Epithelial cell of proximal tubule (primary cell): ENCODE results near the gene VGLL1. TPM values are rescaled to one million over a fixed set of nuclear protein-coding genes. Genes with fewer than 3 reads are reported as not detected.

ENCODE experiments used
- DNase-seq: peaks from one replicate; pipeline ENCODE4 v3.0.0-alpha.2; 2011; ENCODE audit warnings: low read depth
- H3K4me3 ChIP-seq: 2 replicates; pipeline ENCODE4 v1.5.1; 2011; ENCODE audit warnings: low read depth, mild to moderate bottlenecking, low read length
- total RNA-seq: library from RNA; depleted of rRNA; stranded (reverse); fragments of >200 nt; gene quantifications from 2 replicates; pipeline ENCODE4 v1.2.3, GENCODE V29; 2015
- TF ChIP-seq, protein P1 (sequence below): conservative IDR thresholded peaks from 2 replicates; pipeline ENCODE4 v1.5.1; 2012; ENCODE audit warnings: low read depth, mild to moderate bottlenecking, low read length

The VGLL1 gene
- total RNA-seq, 1 donor from 2014 or later: 7.8 TPM

- DNase-seq: no peak
- H3K4me3 ChIP-seq: no peak overlapping the region
- TF ChIP-seq, protein P1, sequence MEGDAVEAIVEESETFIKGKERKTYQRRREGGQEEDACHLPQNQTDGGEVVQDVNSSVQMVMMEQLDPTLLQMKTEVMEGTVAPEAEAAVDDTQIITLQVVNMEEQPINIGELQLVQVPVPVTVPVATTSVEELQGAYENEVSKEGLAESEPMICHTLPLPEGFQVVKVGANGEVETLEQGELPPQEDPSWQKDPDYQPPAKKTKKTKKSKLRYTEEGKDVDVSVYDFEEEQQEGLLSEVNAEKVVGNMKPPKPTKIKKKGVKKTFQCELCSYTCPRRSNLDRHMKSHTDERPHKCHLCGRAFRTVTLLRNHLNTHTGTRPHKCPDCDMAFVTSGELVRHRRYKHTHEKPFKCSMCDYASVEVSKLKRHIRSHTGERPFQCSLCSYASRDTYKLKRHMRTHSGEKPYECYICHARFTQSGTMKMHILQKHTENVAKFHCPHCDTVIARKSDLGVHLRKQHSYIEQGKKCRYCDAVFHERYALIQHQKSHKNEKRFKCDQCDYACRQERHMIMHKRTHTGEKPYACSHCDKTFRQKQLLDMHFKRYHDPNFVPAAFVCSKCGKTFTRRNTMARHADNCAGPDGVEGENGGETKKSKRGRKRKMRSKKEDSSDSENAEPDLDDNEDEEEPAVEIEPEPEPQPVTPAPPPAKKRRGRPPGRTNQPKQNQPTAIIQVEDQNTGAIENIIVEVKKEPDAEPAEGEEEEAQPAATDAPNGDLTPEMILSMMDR: no peak
These were observed 48.3 kb downstream of the VGLL1 start for GRCh38 chrX:136580316-136580715.

GRCh38 chrX:136582624-136583023 is 50.6 kb downstream of the VGLL1 start:
- TF ChIP-seq, protein P1: no peak
- no peak for DNase-seq

GRCh38 chrX:136584545-136584944 is 52.5 kb downstream of the VGLL1 start:
- DNase-seq: no peak
- TF ChIP-seq, protein P1: no peak
- no peak overlapping the region for H3K4me3 ChIP-seq

More at GRCh38 chrX:136582624-136583023, 50.6 kb downstream of the VGLL1 start:
- no peak overlapping the region for H3K4me3 ChIP-seq

DNA sequence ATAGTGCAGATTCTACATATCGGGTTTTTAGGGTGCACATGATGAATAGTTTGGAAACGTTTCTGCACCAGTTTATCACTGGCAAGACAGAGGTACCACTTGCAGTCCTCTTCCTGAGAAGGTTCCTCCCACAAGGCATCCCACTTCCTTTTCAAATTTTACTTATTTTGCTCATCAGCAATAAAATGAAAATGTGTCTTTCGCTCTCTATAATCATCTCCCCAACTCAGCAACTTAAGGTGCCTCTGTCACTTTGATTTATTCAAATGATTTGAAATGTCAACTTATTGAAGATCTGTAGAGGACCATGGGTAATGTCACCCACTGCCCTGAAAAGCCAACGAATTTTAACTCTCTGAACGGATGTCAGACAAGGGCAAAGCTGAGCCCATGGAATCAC is 53.2 kb downstream of the VGLL1 start:
- TF ChIP-seq, protein P1: no peak
- no peak overlapping the region for H3K4me3 ChIP-seq
- no peak for DNase-seq

GRCh38 chrX:136585960-136586359 is 53.9 kb downstream of the VGLL1 start:
- no peak overlapping the region for H3K4me3 ChIP-seq
- no peak for DNase-seq
- TF ChIP-seq, protein P1: no peak

DNA sequence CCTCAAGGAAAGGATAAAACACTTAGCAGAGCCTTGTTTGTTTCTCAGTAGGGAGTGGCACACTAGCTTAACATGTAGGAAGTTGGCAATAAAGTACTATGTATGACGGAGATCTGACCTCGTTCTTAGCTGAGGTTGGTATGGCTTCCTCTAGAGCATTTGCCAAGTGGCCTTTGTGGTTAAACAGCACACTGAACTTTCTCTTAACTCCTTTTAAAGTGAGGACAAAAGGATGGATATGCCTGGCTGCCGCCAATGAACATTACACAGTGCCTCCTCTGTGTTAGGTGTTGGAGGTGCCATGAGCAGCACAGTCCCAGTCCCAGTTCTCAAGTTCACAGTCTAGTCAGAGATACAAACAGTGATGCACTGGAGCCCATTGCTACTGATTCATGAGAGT is 54.4 kb downstream of the VGLL1 start:
- TF ChIP-seq, protein P1: no peak
- H3K4me3 ChIP-seq: no peak overlapping the region
- DNase-seq: no peak

DNA sequence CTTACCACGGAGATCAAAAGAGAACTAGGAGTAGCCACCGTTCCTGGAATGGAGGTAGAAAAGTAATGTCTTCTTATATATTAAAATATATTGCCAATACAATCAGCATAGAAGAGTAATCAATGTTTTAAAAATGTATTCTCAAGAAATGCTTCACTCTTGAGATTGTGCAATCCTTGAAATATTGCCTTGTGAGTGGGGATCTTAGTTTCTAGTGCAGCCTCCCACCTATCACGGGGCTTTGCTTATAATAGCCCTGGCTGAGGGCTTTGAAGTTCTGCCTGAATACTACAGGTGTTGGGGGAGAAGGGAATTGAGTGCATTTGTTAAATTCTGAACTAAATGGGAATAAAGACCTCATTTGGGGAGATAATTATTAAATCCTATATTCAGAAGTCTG is 55.5 kb downstream of the VGLL1 start:
- DNase-seq: no peak
- TF ChIP-seq, protein P1: no peak
- no peak overlapping the region for H3K4me3 ChIP-seq
